T-helper 22 cell (primary cell): ENCODE measurements around the gene KCNJ15.
"Not testable (repeated sequence)": the region's sequence is repeated elsewhere in the genome, so short reads cannot be mapped to it uniquely, and the experiment has no call there.

Experiments used
- DNase-seq: peaks from one replicate; pipeline ENCODE4 v3.0.0-alpha.2; 2020; ENCODE audit warnings: low read depth

Gene KCNJ15

DNA sequence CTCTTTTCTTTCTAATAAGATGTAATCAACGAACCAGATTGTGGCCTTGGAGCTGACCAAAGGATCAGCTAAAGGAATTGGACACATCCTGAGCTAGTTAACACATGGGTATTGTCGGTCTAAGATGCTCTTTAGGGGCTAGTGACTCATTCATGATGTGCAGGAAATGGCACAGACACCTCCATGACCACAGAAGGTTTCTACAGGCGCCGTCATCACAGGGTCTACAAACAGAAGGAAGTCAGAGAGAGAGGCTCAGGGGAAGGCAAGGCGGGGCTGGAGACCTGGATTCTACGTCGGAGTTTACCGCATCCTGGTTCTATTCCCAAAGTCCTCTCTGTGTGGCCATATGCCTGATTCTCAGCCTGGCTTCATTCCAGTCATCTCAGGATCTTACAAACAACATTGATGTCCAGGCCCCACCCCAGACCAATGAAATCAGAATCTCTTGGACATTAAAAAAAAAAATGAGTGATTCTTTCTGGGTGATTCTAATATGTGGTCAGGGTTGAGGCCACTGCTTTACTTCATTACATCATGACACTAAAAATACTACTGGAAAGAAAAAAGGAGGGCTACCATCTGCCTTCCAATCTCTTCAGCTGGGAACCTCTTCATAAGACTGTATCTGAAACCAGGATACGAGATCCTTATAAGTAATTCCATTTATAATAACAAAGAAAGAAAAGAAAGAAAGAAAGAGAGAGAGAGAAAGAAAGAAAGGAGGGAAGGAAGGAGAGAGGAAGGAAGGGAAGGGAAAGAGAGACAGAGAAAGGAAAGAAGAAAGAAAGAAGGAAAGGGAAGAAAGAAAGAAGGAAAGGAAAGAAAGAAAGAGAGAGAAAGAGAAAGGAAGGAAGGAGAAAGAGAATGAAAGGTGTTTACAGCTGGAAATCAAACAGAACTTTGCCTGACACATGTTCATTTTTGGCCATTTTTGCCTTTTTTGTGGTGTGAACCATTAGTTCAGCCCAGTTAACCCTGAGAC is 11.6 kb upstream of the KCNJ15 start:
- peak; percentile 6 for DNase-seq

DNA sequence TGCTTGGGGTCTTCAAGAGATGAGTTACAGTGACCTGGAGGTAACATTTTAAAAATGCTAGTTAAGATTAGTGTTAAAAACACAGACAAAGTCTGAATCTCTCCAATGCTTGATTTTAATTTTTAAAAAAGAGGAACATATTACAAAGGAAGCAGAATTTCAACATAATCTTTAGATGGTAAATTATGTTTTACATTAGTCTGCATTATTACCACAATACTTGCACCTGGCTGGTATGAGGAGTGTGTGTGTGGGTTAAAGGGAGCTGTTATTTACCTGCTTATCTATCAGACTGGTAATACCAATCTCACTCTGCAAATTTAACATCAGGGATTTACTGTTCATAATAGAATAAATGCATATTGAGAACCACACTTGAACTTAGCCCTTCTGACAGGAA is 10.3 kb upstream of the KCNJ15 start:
- DNase-seq, result no peak

DNA sequence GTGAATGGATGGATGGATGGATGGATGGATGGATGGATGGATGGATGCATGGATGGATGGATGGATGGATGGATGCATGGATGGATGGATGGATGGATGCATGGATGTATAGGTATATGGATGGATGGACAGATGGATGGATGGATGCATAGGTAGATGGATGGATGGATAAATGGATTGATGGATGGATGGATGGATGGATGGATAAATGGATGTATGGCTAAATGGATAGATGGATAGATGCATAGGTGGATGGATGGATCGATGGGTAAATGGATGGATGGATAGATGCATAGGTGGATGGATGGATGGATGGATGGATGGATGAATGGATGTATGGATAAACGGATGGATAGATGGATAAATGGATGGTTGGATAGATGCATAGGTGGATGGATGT is 9.7 kb upstream of the KCNJ15 start:
- not testable (repeated sequence) for DNase-seq

DNA sequence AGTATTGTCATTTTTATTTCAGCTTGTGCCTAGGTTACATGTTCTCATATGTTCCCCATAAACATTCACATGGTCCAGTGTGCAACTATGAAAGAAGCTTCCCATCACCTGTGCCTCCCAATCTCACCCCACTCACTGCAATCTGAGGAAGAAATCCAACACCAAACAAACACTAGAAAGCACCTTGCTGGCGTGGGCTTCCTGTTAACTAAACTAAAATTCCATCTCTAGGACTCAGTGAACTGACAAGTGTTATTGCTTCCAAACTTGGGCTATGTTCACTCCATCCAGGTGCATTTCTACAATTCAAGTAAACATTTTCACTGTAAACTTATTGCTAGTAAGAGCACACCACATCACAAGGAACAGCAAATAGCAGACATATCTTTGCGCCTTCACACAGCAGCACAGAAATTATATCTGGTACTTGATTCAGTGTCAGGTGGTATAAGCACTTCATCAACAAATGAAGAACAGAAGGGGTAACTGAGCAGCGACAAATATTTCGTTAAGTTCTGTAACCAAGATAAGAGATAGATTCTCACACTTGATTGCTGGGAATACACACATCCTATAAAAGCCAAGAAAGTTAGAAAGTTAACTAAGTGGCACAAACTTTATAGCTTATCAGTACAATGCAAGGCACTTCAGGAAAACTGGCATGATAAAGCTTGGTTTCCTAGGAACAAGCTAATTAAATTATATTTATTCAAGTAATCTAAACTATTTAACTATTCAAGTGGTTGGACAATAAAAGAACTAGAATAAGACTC is 8.9 kb upstream of the KCNJ15 start:
- no peak for DNase-seq

DNA sequence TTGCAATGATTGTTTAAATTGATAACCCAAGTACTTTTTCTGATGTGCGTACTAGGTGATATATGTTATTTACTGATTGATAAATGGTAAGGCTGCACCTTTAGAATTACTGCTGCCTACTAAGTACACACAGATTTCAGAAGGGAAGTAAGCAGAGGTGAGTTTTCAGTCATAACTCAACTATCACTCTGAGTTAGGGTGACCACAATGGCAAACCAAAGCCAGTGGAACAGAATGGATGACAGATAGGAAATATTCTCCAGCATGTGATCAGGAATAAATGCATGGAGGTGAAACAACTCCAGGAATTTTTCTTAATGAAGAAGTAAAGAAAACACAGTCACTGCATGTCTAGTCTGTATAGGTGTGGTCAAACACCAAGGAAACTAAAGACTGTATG is 7.5 kb upstream of the KCNJ15 start:
- DNase-seq, result no peak

DNA sequence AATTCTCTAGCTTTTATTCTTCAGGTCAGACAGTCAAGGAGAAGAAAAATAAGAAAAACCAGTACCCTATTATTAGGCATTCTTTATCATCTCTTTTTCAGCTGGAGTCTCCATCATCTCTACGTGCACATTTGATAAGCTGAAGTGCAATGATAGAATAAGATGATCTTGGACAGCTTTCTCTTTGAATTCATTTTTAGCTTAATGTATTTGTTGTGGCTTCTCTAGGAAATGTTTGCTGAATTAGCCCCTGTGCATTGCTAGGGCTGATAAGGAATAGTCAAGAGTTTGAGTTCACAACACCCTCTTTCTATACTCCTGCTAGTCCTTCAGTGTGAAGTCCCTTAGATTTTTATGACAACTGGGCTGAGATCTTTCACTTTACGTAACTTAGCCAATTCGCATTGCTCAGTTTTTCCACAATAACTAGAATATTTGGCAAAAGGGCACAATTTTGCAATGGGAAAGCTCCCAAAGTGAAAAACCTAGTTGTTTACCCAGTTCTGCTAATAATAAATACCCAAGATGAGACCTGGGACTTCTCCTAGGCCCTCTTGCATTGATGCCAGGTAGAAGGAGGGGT is 7.0 kb upstream of the KCNJ15 start:
- no peak for DNase-seq

DNA sequence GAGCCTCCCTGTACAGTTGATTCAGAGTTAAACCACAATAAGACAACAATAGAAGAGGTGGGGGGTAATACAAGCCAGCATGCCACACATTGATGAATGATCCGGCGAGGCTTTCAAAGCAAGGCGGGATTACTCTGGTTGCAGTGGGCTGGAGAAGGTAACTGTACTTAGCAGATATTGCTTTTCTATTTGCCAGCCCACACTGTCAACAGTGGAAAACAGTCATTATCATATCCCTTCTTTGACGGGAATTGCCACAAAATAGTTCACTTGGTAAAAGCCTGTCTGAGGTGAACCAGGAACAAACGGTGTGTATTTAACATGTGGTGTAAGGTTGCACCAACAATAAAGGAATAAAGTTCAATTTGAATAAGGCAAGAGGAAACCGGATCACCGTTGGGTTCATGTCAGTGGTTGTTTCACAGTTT is 5.8 kb upstream of the KCNJ15 start:
- no peak for DNase-seq

DNA sequence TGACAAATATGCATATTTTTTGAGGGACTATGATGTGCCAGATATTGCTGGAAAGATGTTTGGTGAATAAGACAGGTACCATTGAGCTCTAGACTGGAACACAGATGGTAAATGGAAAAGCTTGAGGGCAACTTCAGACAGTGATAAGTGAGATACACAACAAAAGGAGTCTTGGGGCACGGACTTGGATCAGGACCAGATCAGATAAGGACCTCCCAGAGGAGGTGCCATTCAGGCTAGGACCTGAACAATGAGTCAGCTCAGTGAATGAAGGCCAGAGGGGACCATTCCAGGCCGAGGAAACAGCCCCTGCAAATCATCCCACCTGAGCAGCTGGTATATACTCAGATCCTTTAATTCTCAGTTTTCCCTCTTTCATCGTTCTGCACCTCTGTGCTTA is 1.8 kb upstream of the KCNJ15 start:
- no peak for DNase-seq

DNA sequence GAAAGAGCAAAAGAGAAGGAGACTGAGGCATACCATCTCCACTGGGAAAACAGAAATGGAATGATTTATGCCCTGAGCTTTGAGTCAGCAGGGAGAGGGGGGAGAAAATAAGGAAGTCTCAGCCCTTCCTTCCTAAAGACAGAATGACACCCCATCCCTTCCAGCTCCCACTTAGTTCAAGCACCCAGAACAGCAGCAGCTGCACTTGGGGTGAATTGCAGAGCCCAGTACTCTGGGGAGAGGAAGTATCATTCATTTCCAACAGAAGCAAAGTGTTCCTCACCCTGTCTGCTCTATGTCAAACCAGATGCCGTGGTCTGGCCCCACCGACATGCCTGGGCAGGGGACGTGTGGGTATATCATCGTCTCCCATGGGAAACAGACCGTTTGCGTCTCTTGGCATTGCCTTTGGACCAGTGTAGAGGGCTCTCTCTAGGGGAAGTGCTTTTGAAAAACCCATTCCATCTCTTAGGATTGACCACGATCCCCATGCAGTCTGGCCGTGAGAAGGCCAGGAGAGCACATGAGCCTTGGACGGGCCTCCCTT is 1.1 kb upstream of the KCNJ15 start:
- DNase-seq, result no peak

DNA sequence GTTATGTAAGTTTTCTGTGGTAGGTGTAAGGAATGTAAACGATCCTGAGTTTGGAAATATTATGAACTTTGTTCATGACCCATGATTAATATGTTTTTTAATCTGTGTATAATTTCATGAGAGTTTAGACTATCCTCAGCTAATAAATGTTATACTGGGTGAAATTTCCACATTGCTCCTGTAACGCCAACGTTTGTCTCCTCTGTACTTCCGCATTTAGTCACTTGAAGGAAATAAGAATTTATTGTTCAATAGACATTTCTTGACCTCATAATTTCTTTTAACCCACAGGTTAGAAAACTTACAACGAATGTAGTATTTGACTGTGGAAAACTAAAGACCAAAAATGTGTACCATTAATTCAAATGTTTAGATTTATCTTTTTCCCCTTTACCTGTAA is 876 bp downstream of the KCNJ15 start:
- no peak for DNase-seq

DNA sequence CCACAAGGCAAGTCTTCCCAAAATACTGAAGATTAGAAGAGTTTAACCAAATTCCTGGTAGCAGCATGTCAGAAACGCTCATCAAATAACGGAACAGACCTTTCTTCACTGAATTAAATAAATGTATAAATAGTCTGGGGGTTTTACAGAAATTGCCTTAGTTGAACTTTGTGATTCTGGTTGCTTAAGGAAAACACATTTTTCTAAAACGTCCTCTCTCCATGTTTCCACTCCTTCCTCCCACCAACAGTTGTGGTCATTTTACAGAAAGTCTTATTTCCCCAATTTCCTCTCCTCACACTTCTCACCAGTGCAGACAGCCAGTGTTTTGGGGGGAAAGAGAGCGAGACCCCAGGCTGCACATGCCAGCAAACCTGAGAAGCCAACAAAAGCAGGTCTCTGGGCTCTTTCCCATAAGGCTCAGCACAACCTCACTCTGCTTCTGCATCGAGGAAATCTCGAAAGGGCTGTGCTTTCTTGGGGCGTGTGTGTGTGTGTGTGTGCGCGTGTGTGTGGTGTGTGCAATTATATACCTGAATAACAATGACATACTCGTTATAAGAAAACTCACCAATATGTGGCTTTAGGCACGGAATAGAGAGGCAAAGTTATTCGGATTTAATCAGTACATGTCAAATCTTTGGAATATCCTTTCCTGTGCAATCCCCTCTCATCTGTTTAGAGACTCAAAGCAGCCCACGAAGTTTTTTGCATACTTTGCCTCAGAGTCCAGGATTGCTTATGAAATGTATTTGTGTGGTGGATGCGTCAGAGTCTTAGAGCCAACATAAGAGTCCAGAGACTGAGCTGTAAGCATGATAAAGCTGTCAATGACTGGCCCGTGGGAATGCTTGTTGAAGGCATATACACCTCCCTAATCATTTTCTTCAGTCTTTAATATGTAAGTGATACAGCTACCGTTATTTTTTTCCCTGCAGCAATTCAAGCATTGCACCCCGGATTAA is 2.0 kb downstream of the KCNJ15 start:
- no peak for DNase-seq

DNA sequence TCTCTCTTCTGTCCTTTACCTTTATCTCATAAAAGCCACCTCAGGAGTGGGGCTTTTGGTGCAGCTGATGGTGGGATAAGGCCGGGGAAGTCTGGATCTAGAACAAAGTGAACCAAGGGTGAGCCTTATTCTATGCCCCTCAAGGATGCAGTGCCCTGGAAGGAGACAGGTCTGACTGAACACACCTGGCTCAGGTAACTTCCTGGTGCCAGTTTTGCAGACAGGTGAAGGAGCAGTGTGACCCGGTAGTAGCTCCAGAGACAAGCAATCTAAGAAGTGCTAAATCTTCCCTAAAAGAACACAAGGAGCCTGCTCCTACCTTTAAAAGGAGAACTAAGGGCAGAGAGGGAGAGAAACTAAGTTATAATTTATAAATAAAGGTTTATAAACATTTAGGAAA is 2.9 kb downstream of the KCNJ15 start:
- no peak for DNase-seq

DNA sequence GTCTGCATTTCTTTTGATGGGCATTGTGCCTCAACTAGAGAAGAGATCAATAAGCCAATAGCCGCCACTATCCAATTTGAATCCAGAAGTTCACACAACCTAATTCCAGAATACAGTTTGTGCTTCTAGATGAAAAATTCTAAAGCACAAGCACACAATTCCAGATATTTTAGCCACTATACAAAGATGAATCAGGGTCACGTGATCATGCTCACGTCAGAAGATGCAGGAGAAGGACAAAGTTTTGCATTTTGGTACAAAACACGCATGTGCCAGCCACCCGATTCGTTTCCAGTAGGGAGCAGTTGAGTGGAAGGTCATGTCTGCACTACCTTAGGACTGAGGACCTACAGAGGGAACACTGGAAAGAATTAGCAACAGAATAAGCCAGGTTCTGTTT is 3.6 kb downstream of the KCNJ15 start:
- DNase-seq, result no peak

DNA sequence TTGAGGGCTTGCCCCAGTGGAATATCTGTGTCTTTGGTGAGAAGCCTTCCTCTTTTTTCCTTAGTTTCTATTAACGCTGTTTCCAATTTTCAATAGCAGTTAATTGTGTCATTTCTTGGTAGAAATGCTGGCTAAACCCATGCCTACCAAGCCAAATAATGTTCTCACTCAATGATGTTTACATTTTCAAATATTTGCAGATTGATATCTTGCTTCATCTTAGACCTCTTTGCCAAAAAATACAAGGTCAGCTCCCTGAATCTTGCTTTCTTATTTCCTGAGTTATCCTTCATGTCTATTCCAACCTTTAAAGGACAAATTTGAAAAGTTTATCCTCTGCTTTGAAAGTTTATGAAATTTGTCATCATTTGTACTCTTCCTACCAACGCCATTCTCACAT is 5.1 kb downstream of the KCNJ15 start:
- no peak for DNase-seq

DNA sequence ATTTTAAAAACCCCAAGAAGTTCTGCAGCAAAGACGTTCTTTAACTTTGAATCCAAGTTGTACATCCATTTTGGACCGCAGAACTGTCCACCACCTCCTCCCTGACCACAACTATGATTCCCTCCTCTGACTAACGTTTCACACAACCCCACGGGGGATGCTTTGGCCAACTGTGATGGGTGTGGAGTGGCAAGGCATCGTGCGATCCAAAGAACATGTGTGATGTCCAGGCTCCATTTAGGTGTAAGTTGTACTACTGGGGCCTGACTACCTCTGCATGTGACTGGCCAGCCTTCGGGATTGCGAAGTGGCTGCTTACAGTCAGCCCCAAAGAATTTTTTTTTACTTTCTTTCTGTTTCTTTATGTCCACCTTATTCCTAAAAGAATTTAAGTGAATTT is 6.7 kb downstream of the KCNJ15 start:
- no peak for DNase-seq

DNA sequence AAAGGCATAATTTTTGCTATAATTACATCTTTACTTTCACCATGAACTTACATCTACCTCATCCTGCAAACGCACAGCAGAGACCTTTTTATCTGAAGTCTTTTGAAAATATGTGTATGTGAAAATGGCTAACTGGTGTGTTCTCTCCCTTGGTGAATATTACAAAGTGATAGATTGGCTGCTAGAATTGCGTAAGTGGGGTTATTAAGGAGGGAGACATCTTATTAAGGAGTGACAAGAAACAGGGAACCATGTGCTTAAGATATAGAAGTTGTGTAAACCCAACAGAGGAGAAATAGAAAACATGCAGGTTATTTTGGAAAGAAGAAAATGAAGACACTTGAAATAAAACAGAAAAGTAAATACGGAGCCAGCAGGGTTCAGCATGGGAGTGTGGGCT is 7.8 kb downstream of the KCNJ15 start:
- no peak for DNase-seq

DNA sequence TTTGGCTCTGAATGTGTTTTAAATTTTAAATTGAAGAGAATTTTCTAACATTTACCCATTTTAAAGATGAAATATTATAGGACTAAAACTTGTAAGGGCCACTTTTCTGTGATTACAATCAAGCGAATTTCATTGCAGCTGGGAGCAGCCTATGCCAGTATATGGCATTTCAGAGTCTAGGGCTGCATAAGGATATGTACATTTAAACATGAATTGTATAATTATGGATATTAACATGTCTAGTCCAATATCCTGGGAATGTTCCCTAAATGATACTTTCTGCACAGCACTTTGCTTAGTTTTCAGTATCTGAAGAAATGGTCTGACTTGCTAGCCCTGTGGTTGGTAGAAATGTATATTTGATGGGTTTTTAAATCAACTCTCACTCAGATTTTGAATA is 8.4 kb downstream of the KCNJ15 start:
- no peak for DNase-seq

DNA sequence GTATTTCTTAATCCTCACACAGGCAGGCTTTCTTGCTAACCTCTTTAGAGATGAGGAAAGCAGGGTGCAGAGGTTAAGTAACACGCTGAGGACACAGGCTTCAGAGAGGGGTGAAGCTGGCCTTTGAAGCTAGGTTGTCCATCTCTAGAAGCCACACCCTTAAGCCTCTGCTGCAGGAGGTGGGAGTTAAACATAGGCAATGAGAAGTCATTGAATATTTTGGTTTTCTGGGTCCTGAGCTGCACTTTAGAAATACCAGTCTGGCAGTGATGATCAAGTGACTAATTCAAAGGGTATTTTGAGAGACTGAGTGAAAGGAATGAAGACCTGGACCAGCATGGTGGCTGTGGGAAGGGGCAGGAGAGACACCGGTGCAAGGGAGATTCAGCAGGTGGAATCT is 9.9 kb downstream of the KCNJ15 start:
- DNase-seq, result no peak

DNA sequence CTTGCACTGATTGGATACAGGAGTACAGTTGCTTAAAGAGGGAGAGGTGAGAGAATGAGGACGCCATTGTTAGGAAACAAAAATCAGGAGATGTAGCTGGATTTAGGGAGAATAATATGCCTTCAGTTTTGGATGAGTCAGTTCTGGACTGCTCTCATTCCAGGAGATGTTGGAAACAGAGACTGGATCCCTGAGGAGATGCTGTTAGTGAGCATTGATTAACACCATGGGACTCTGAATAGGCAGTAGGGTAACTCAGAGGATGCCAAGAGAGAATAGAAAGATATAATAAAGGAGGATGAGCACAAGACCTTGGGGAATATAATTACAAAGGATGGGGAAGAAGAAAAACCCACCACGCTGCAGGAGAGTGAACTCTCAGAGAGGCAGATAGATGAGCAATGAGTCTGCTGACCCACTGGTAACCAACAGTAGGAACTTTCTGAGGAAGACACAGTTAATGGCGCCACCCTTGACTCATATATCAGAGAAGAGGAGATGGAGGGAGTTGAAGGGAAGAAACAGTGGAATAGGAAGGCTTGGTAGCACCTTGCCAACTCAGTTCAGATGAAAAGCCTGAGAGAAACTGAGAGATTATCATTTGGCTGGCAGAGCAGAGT is 10.5 kb downstream of the KCNJ15 start:
- DNase-seq, result no peak

DNA sequence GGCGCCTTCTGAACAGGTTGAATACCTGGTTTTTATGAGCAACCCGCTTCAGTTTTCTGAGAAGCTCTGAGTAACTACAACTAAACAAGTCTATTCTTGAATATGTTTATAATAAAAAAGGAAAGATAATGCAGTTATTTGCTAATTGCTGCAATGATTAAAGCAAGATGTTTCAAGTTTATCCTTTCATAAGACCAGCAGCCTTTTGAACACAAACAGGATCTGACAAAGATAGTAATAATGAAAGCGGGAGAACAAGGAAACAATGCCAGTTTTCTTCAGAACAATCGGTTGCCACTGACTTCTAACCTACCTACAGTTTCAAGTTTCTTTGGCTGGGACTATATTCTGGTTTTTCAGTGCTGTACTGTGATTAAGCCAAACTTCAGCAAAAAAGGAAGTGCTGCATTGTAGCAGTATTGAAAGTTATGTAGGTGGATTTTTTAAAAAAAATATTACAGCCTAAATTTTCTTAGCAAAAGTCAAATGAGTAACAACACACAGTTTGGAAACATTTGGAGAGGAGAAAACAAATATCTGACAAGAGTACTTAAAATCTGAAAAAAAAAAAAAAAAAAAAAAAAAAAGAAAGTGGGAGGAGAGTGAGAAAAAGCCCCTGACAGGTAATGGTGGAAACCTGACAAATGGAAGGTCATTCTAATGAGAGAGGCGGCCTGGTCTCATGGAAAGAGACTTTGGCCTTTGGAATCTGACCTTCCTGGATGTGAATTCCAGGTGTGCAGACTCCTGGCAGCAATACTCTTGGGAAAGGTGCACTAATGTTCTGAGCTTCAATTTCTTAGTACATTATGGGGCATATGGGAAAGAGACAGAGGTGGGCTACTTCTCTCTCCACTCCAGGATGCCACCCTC is 11.4 kb downstream of the KCNJ15 start:
- DNase-seq, result no peak
